Tibial nerve (tissue), 3 donors: Measurements from ENCODE around the gene NUDT16L1.

Experiments
- CTCF ChIP-seq, 5 experiments: fragments of 200-600 bp in 3 of 5; fragments of 450-650 bp in 2 of 5; sonication (generic) in 3 of 5; IDR thresholded peaks; one replicate each; pipeline ENCODE4 v1.5.1; 2016 to 2019; ENCODE audit warnings: antibody characterized with exemption in 5 of 5, mild to moderate bottlenecking in 3 of 5, moderate library complexity in 2 of 5
- POLR2A ChIP-seq, 2 donors: fragments of 450-650 bp; IDR thresholded peaks; one replicate each; pipeline ENCODE4 v1.6.1; 2017; ENCODE audit warnings: antibody characterized with exemption in 2 of 2, mild to moderate bottlenecking in 2 of 2, moderate library complexity in 2 of 2

- TF ChIP-seq CTCF (IDR thresholded peaks at IDR 0.05) (no peak), POLR2A (IDR thresholded peaks at IDR 0.05) (no peak)
Measured at GRCh38 chr16:4743226-4743878, 50.0 kb downstream of the NUDT16L1 start.
